WTC11 (cell line): ENCODE measurements around the gene TBCB.

Experiments used
- TF ChIP-seq, protein P1 (sequence below): fragments of 200-600 bp; IDR thresholded peaks from 2 replicates; pipeline ENCODE4 v1.8.0; 2022; ENCODE audit warnings: antibody characterized with exemption
- TF ChIP-seq, protein P2 (sequence below): sonication (generic); formaldehyde crosslinking; IDR thresholded peaks from 2 replicates; pipeline ENCODE4 v1.8.0; 2023; ENCODE audit warnings: mild to moderate bottlenecking, missing genetic modification reagents

DNA sequence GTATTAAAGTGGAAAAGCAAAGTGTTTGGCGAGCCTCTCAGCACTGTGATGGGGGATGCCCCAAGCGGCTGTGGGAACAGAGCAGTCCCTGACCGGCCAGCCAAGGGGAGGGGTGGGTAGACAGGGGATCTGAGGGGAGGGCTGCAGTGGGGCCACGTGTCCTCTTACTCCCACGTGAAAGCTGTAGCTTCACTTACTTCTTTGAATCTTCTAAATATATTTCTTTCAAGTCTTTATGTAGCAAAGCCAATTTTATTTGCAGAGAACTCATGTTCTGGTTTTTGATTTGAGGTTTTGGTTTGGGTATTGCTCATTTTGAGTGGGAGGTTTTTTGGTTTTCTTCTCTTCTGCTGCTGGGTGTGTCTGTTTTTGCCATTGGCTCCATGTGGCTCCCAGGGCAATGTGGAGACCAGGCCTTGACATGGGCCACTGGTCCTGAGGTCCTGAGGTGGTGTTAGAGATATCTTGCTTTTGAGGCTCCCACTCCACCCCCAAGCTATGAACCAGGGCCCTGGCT, 22.1 kb upstream of the TBCB start:
- TF ChIP-seq, protein P1, sequence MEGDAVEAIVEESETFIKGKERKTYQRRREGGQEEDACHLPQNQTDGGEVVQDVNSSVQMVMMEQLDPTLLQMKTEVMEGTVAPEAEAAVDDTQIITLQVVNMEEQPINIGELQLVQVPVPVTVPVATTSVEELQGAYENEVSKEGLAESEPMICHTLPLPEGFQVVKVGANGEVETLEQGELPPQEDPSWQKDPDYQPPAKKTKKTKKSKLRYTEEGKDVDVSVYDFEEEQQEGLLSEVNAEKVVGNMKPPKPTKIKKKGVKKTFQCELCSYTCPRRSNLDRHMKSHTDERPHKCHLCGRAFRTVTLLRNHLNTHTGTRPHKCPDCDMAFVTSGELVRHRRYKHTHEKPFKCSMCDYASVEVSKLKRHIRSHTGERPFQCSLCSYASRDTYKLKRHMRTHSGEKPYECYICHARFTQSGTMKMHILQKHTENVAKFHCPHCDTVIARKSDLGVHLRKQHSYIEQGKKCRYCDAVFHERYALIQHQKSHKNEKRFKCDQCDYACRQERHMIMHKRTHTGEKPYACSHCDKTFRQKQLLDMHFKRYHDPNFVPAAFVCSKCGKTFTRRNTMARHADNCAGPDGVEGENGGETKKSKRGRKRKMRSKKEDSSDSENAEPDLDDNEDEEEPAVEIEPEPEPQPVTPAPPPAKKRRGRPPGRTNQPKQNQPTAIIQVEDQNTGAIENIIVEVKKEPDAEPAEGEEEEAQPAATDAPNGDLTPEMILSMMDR, result no peak
- TF ChIP-seq, protein P2, sequence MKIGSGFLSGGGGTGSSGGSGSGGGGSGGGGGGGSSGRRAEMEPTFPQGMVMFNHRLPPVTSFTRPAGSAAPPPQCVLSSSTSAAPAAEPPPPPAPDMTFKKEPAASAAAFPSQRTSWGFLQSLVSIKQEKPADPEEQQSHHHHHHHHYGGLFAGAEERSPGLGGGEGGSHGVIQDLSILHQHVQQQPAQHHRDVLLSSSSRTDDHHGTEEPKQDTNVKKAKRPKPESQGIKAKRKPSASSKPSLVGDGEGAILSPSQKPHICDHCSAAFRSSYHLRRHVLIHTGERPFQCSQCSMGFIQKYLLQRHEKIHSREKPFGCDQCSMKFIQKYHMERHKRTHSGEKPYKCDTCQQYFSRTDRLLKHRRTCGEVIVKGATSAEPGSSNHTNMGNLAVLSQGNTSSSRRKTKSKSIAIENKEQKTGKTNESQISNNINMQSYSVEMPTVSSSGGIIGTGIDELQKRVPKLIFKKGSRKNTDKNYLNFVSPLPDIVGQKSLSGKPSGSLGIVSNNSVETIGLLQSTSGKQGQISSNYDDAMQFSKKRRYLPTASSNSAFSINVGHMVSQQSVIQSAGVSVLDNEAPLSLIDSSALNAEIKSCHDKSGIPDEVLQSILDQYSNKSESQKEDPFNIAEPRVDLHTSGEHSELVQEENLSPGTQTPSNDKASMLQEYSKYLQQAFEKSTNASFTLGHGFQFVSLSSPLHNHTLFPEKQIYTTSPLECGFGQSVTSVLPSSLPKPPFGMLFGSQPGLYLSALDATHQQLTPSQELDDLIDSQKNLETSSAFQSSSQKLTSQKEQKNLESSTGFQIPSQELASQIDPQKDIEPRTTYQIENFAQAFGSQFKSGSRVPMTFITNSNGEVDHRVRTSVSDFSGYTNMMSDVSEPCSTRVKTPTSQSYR, result no peak
